ENCODE data around the gene TBC1D12.

Gene TBC1D12

DNA sequence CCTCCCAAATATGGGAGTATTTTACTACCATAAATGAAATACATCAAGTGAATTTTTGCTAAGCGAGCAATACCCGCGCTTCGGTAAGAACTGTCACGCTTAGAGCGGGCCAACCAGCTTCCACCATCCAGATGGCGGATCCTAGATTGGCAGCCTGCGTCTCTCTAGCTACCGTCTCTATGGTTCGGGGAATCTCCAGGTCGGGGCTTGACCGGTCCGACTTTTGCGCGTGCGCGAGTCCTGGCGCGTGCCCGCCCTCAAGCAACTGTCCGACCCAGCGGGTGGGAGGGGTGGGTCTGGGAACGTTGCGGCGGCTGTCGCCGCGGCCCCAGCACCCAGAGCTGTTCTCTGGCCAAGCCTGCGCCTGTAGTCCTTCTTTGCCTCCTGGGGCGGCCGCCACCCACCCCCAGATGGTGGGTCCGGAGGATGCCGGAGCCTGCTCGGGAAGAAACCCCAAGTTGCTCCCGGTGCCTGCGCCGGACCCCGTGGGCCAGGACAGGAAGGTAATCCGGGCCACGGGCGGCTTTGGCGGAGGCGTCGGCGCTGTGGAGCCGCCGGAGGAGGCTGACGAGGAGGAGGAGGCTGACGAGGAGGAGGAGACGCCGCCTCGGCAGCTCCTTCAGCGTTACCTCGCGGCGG is at the start of gene TBC1D12:
Gene TBC1D12 (plus strand): TSS at position 338 of the 639 bp plus-strand sequence. CDS start 73 bp downstream, at position 411.
- H3K4me3 ChIP-seq (ENCODE audit: low read length) = peak within 1 kb of the TSS; percentile 74
- peak; percentile 98 for DNase-seq (ENCODE audit: low read depth)

DNA sequence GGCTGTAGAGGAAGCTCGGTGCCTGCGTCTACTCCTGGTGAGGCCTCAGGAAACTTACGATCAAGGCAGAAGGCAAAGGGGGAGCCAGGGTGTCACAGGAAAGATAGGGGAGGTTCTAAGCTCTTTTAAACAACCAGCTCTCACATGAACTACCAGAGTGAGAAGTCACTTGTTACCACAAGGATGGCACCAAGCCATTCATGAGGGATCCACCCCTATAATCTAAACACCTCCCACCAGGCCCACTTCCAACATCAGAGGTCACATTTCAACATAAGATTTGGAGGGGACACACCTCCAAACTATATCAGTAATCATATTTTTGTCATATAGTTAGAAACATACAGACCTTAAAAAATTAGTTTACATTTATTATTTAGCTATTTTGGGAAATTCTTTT is 49.0 kb upstream of the TBC1D12 start:
- no peak for TF ChIP-seq CTCF (IDR thresholded peaks at IDR 0.05; ENCODE audit: insufficient read depth, low read depth, low read length, missing control alignments)
- no peak for DNase-seq (ENCODE audit: low read depth)
- H3K4me3 ChIP-seq (ENCODE audit: low read length) = no peak overlapping the region

More for the DNA sequence above, at the start of gene TBC1D12:
- no peak for TF ChIP-seq CTCF (IDR thresholded peaks at IDR 0.05; ENCODE audit: insufficient read depth, low read depth, low read length, missing control alignments)

- TF ChIP-seq CTCF (IDR thresholded peaks at IDR 0.05; ENCODE audit: insufficient read depth, low read depth, low read length, missing control alignments) = no peak
- no peak overlapping the region for H3K4me3 ChIP-seq (ENCODE audit: low read length)
- no peak for DNase-seq (ENCODE audit: low read depth)
These were observed 46.5 kb upstream of the TBC1D12 start for GRCh38 chr10:94355841-94356240.

DNA sequence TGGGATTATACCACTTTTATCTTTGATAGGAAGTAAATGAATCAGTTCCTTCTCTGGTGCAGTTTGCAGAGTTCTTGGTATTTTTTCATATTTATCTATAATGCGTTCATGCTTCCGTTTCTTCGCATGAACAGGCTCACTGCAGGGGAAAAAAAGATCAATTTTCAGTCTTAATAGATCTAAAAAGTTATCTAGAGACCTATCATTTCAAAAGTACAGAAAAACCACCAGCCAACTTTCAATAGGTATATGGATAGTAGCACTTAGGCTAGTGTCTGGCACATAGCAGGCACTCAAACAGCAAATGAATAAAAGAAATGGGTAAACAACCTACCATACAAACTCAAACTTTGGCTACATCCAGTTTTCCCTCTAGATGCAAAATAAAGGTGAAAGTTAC is 45.1 kb upstream of the TBC1D12 start:
- no peak overlapping the region for H3K4me3 ChIP-seq (ENCODE audit: low read length)
- DNase-seq (ENCODE audit: low read depth) = no peak
- TF ChIP-seq CTCF (IDR thresholded peaks at IDR 0.05; ENCODE audit: insufficient read depth, low read depth, low read length, missing control alignments) = no peak

GRCh38 chr10:94358480-94358879 is 43.9 kb upstream of the TBC1D12 start:
- no peak overlapping the region for H3K4me3 ChIP-seq (ENCODE audit: low read length)
- peak; percentile 67 for DNase-seq (ENCODE audit: low read depth)
- no peak for TF ChIP-seq CTCF (IDR thresholded peaks at IDR 0.05; ENCODE audit: insufficient read depth, low read depth, low read length, missing control alignments)

DNA sequence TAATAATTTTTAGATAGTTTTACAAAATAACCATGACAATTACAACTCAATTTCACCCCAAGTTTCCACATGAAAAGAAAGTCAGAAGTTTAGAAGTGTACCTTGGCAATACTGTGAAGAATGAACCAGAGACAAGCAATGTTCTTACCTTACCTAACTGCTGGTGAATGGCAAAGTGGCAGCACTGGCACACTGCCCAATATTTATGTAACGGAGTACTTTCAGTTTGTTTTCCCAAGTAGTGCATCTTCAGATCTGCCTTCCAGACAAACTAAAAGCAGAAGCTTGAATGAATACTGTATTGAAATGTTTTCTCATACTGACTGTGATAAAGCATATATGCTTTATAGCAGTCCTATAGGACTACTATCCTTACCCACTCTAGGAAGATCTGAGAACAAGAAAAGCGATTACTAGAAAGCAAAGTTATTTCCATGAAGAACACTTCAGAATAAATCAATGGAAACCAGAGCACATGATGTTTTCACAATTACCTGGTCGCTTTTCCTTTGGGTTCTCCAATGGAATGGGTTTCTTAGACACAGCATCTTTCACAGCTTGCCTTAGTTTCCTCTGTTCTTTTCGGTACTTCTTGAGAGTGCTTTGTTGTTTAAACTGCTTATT is 41.1 kb upstream of the TBC1D12 start:
- peak overlapping the region; percentile 66 for H3K4me3 ChIP-seq (ENCODE audit: low read length)

More for the DNA sequence above, 41.1 kb upstream of the TBC1D12 start:
- TF ChIP-seq CTCF (IDR thresholded peaks at IDR 0.05; ENCODE audit: insufficient read depth, low read depth, low read length, missing control alignments) = no peak
- DNase-seq (ENCODE audit: low read depth) = peak; percentile 61
